Measurements from ENCODE around the gene IFNL2. TPM values are rescaled to one million over a fixed set of nuclear protein-coding genes. Genes with fewer than 3 reads are reported as not detected.
A peak's percentile ranks its signal among the peaks of the same experiment; 100 is the strongest.
"Not testable (repeated sequence)": the region's sequence is repeated elsewhere in the genome, so short reads cannot be mapped to it uniquely, and the experiment has no call there.

Gene IFNL2
- total RNA-seq, 2 experiments from 2014 or later = not detected

DNA sequence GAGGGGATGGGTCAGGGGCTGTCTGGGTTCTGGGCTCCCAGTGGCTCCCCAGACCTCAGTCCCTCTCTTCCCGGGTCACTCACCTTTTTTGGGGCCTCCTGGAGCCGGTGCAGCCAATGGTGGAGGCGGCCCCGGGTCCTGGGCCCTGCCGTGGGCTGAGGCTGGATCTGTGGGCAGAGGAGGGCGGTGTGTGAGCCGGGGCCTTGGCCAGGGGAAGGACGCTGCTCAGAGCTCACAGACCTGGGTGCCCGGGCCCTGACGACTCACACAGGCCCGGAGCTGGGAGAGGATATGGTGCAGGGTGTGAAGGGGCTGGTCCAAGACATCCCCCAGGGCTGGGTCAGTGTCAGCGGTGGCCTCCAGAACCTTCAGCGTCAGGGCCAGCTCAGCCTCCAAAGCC, 24.5 kb upstream of the IFNL2 start:
- ATAC-seq; H3K27ac Mint-ChIP-seq; H3K9me3 Mint-ChIP-seq (ENCODE audit: insufficient read depth); POLR2A ChIA-PET; CTCF ChIA-PET; H3K27me3 Mint-ChIP-seq (ENCODE audit: low read depth); DNase-seq; H3K4me3 Mint-ChIP-seq; H3K4me1 Mint-ChIP-seq (ENCODE audit: low read depth); H3K36me3 Mint-ChIP-seq (ENCODE audit: low read depth): not testable (repeated sequence)

GRCh38 chr19:39244410-39245100, 23.6 kb upstream of the IFNL2 start, which contains the start of gene IFNL3:
Gene IFNL3, minus strand, starts transcription at chr19:39245006. Its CDS starts 39 bp downstream, at chr19:39244967.
- POLR2A ChIA-PET; H3K27me3 Mint-ChIP-seq (ENCODE audit: low read depth); H3K9me3 Mint-ChIP-seq (ENCODE audit: insufficient read depth); CTCF ChIA-PET; H3K4me1 Mint-ChIP-seq (ENCODE audit: low read depth); H3K4me3 Mint-ChIP-seq; H3K36me3 Mint-ChIP-seq (ENCODE audit: low read depth); H3K27ac Mint-ChIP-seq; ATAC-seq; DNase-seq: not testable (repeated sequence)

GRCh38 chr19:39245166-39245565, 23.0 kb upstream of the IFNL2 start:
- H3K4me1 Mint-ChIP-seq (ENCODE audit: low read depth); CTCF ChIA-PET; H3K27ac Mint-ChIP-seq; H3K36me3 Mint-ChIP-seq (ENCODE audit: low read depth); H3K9me3 Mint-ChIP-seq (ENCODE audit: insufficient read depth); H3K27me3 Mint-ChIP-seq (ENCODE audit: low read depth); DNase-seq; H3K4me3 Mint-ChIP-seq: not testable (repeated sequence)
- peak; percentile 81 for ATAC-seq
- POLR2A ChIA-PET = interaction anchor here (0.7 kb wide), 1 partner anchor 119 kb away, joined by 3 read pairs; no protein-coding TSS in a partner anchor

- ATAC-seq (peak; percentile 37), DNase-seq (no peak)
- ChIA-PET CTCF (no interaction called here), POLR2A (no interaction called here)
- peaks cover 7% of the 10 kb centered on the region for H3K27me3 Mint-ChIP-seq (ENCODE audit: low read depth)
- peak overlapping the region; percentile 23 for H3K4me3 Mint-ChIP-seq
- H3K4me1 Mint-ChIP-seq (ENCODE audit: low read depth) = peaks cover 9% of the 10 kb centered on the region
- no peak overlapping the region for H3K27ac Mint-ChIP-seq
- no peaks in the 10 kb centered on the region for H3K9me3 Mint-ChIP-seq (ENCODE audit: insufficient read depth)
- H3K36me3 Mint-ChIP-seq (ENCODE audit: low read depth) = no peaks in the 10 kb centered on the region
Observed at GRCh38 chr19:39246951-39247669, 21.1 kb upstream of the IFNL2 start.

- H3K27me3 Mint-ChIP-seq (ENCODE audit: low read depth) = peaks cover 7% of the 10 kb centered on the region
- CTCF ChIA-PET = no interaction called here
- H3K27ac Mint-ChIP-seq = no peak overlapping the region
- H3K4me3 Mint-ChIP-seq = no peak overlapping the region
- DNase-seq = no peak
- H3K9me3 Mint-ChIP-seq (ENCODE audit: insufficient read depth) = no peaks in the 10 kb centered on the region
- POLR2A ChIA-PET = no interaction called here
- ATAC-seq = peak; percentile 42
- no peaks in the 10 kb centered on the region for H3K36me3 Mint-ChIP-seq (ENCODE audit: low read depth)
- peaks cover 17% of the 10 kb centered on the region for H3K4me1 Mint-ChIP-seq (ENCODE audit: low read depth)
Observed at GRCh38 chr19:39247701-39248664, 20.2 kb upstream of the IFNL2 start.

DNA sequence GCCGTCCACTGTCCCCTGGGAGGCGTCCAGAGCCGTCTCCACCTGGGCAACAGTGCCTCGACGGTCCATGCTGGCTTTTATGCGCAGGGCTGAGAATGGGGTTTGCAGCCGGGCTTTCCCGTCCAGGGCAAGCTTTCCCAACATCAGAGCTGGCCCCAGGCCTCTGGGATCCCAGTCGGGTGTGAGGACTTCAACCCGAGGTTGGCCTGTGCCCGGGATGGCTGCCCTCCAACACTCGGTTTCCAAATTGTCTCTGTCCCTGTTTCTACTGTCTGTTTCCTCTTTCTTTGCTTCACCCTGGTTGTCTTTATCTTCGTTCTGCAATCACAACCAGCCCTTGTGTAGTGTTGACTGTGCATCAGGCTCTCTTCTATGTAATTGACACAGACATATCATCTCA, 19.4 kb upstream of the IFNL2 start, which contains the start of gene IFNL4:
Gene IFNL4 (minus strand): TSS at position 51 of the 400 bp plus-strand sequence.
- Mint-ChIP-seq H3K27me3 (ENCODE audit: low read depth) (peaks cover 7% of the 10 kb centered on the region), H3K4me1 (ENCODE audit: low read depth) (peaks cover 18% of the 10 kb centered on the region), H3K4me3 (no peak within 1 kb of the TSS), H3K36me3 (ENCODE audit: low read depth) (no peaks in the 10 kb centered on the region), H3K9me3 (ENCODE audit: insufficient read depth) (no peaks in the 10 kb centered on the region), H3K27ac (no peak within 1 kb of the TSS)
- DNase-seq = no peak
- ChIA-PET POLR2A (no interaction called here), CTCF (no interaction called here)
- no peak for ATAC-seq

GRCh38 chr19:39251081-39251480, 17.1 kb upstream of the IFNL2 start:
- Mint-ChIP-seq H3K27ac (no peak overlapping the region), H3K9me3 (ENCODE audit: insufficient read depth) (no peaks in the 10 kb centered on the region), H3K27me3 (ENCODE audit: low read depth) (peaks cover 12% of the 10 kb centered on the region), H3K4me3 (no peak overlapping the region), H3K36me3 (ENCODE audit: low read depth) (no peaks in the 10 kb centered on the region), H3K4me1 (ENCODE audit: low read depth) (peaks cover 18% of the 10 kb centered on the region)
- ChIA-PET POLR2A (no interaction called here), CTCF (interaction anchor here (1.5 kb wide), 1 partner anchor 11 kb away, joined by 3 read pairs; no protein-coding TSS in a partner anchor)
- DNase-seq (no peak), ATAC-seq (no peak)

- H3K4me1 Mint-ChIP-seq (ENCODE audit: low read depth) = peaks cover 17% of the 10 kb centered on the region
- no peaks in the 10 kb centered on the region for H3K9me3 Mint-ChIP-seq (ENCODE audit: insufficient read depth)
- CTCF ChIA-PET = interaction anchor here (1.5 kb wide), 1 partner anchor 10 kb away, joined by 3 read pairs; no protein-coding TSS in a partner anchor
- H3K4me3 Mint-ChIP-seq = no peak overlapping the region
- POLR2A ChIA-PET = no interaction called here
- H3K27me3 Mint-ChIP-seq (ENCODE audit: low read depth) = peaks cover 11% of the 10 kb centered on the region
- no peaks in the 10 kb centered on the region for H3K36me3 Mint-ChIP-seq (ENCODE audit: low read depth)
- DNase-seq (no peak), ATAC-seq (no peak)
- no peak overlapping the region for H3K27ac Mint-ChIP-seq
Observed at GRCh38 chr19:39251846-39252245, 16.4 kb upstream of the IFNL2 start.

DNA sequence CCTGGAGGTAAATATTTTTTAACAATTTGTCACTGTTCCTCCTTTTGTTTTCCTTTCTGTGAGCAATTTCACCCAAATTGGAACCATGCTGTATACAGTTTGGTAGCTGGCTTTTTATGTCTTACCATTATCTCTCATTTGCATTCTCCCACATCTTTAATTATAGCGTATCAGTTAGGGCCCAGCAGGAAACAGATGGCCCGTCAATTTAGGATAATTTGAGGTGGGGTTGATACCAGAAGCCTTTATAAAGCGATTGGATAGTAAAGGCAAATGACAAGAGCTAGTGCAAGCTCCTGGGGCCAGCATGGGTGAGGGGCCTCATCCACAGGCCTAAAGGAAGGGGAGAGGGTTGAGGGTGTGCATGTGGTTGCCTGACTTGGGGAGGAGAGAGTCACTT, 15.7 kb upstream of the IFNL2 start:
- CTCF ChIA-PET = interaction anchor here (1.5 kb wide), 1 partner anchor 9 kb away, joined by 3 read pairs; no protein-coding TSS in a partner anchor
- Mint-ChIP-seq H3K4me1 (ENCODE audit: low read depth) (peaks cover 13% of the 10 kb centered on the region), H3K27me3 (ENCODE audit: low read depth) (peaks cover 12% of the 10 kb centered on the region), H3K9me3 (ENCODE audit: insufficient read depth) (no peaks in the 10 kb centered on the region), H3K36me3 (ENCODE audit: low read depth) (no peaks in the 10 kb centered on the region), H3K4me3 (no peak overlapping the region), H3K27ac (no peak overlapping the region)
- POLR2A ChIA-PET = no interaction called here
- no peak for DNase-seq
- ATAC-seq = no peak

DNA sequence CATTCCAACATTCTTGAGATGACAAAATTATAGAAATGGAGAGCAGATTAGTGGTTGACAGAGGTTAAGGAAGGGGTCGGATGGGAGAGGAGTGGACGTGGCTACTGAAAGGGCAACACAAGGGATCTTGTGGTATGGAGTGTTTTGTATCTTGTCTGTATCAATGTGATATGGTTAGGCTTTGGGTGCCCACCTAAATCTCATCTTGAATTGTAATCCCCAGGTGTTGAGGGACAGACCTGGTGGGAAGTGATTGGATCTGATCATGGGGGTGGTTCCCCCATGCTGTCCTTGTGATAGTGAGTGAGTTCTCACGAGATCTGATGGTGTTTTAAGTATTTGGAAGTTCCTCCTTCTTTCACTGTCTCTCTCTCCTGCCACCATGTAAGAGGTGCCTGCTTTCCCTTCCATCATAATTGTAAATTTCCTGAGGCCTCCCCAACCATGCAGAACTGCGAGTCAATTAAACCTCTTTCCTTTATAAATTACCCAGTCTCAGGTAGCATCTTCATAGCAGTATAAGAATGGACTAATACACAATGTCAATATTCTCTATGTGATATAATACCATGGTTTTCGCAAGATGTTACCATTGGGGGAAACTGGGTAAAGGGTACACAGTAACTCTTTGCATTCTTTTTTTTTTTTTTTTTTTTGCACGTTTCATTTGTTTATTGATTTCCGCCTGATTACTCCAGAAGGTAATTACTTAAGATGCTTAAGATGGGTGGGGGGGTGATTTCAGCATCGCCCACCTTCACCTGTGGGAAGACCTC, 14.6 kb upstream of the IFNL2 start:
- no peaks in the 10 kb centered on the region for H3K36me3 Mint-ChIP-seq (ENCODE audit: low read depth)
- CTCF ChIA-PET = no interaction called here
- H3K9me3 Mint-ChIP-seq (ENCODE audit: insufficient read depth) = no peaks in the 10 kb centered on the region
- H3K27me3 Mint-ChIP-seq (ENCODE audit: low read depth) = peaks cover 12% of the 10 kb centered on the region
- H3K27ac Mint-ChIP-seq = no peak overlapping the region
- POLR2A ChIA-PET = no interaction called here
- no peak overlapping the region for H3K4me3 Mint-ChIP-seq
- no peak for DNase-seq
- no peak for ATAC-seq
- H3K4me1 Mint-ChIP-seq (ENCODE audit: low read depth) = peaks cover 13% of the 10 kb centered on the region

Measured in activated CD8-positive, alpha-beta T cell treated with anti-CD3 and anti-CD28 coated beads, Interleukin-2, amount 10 ng/mL, durations not matched to agents 7 days and 5 days (primary cell).